Breast epithelium (tissue), 4 donors: Measurements from ENCODE around the gene EHMT1. TPM values are rescaled to one million over a fixed set of nuclear protein-coding genes. Genes with fewer than 3 reads are reported as not detected.

Source experiments
- DNase-seq, 2 donors: peaks; one replicate each; pipeline ENCODE4 v3.0.0-alpha.2; 2019; ENCODE audit warnings: low spot score in 2 of 2
- H3K27ac ChIP-seq, 2 donors: fragments of 200-600 bp; sonication (generic) in 1 of 2; one replicate each; pipeline ENCODE4 v1.5.1; 2016 to 2019; ENCODE audit warnings: mild to moderate bottlenecking in 1 of 2
- H3K27me3 ChIP-seq, 2 donors: fragments of 200-600 bp; sonication (generic) in 1 of 2; one replicate each; pipeline versions ENCODE4 v1.5.1 to v1.6.0; 2017 to 2019; ENCODE audit warnings: control low read depth in 1 of 2, mild to moderate bottlenecking in 1 of 2
- H3K36me3 ChIP-seq: fragments of 200-600 bp; one replicate; pipeline ENCODE4 v1.5.1; 2019
- H3K4me1 ChIP-seq, 2 donors: fragments of 200-600 bp; sonication (generic); one replicate each; pipeline ENCODE4 v1.5.1; 2016 to 2019; ENCODE audit warnings: control low read depth in 1 of 2
- H3K4me3 ChIP-seq, 3 donors: fragments of 200-600 bp; sonication (generic); 1 replicate in 2 of 3; 2 replicates in 1 of 3; pipeline ENCODE4 v1.5.1; 2016 to 2019; ENCODE audit warnings: mild to moderate bottlenecking in 3 of 3, moderate library complexity in 2 of 3
- H3K9me3 ChIP-seq, 2 donors: fragments of 200-600 bp; sonication (generic) in 1 of 2; one replicate each; pipeline ENCODE4 v1.5.1; 2016 to 2019; ENCODE audit warnings: control low read depth in 1 of 2
- CTCF ChIP-seq, 3 donors: fragments of 450-650 bp; IDR thresholded peaks; one replicate each; pipeline ENCODE4 v1.5.1; 2016 to 2017; ENCODE audit warnings: antibody characterized with exemption in 3 of 3, mild to moderate bottlenecking in 3 of 3, moderate library complexity in 3 of 3
- POLR2A ChIP-seq: fragments of 450-650 bp; IDR thresholded peaks from one replicate; pipeline ENCODE4 v1.6.1; 2016; ENCODE audit warnings: antibody characterized with exemption, mild to moderate bottlenecking, moderate library complexity
- POLR2AphosphoS5 ChIP-seq, 3 donors: sonication (generic); formaldehyde crosslinking; IDR thresholded peaks; one replicate each; pipeline ENCODE4 v1.6.1; 2017; ENCODE audit warnings: antibody characterized with exemption in 3 of 3
- intact Hi-C: fragments of 100-400 bp; cut with DNase I; formaldehyde crosslinking; loops from one replicate; pipeline ENCODE4 v1.15.1; 2023; ENCODE audit warnings: low total_unique reads
- total RNA-seq, 3 donors: library from RNA; depleted of rRNA; stranded (reverse); fragments of >200 nt; gene quantifications; one replicate each; pipeline ENCODE4 v1.1.0, GENCODE V29; 2016

EHMT1 gene
- total RNA-seq, 3 donors from 2014 or later: 63.7 to 113 (median 91.2) TPM

- H3K27ac ChIP-seq: no peak overlapping the region
- no peaks in the 10 kb centered on the region for H3K36me3 ChIP-seq
- H3K4me3 ChIP-seq: no peak overlapping the region
- H3K27me3 ChIP-seq: no peaks in the 10 kb centered on the region
- no peaks in the 10 kb centered on the region for H3K9me3 ChIP-seq
- intact Hi-C loops: no loop called here
- TF ChIP-seq POLR2A: no peak
- TF ChIP-seq CTCF (IDR thresholded peaks at IDR 0.05): no peak
- no peak for TF ChIP-seq POLR2AphosphoS5 (IDR thresholded peaks at IDR 0.05)
- no peaks in the 10 kb centered on the region for H3K4me1 ChIP-seq
- no peak for DNase-seq
Measured at GRCh38 chr9:137649553-137649952, 30.7 kb downstream of the EHMT1 start.

GRCh38 chr9:137650259-137650658, 31.5 kb downstream of the EHMT1 start:
- intact Hi-C loops: loop anchor here (5.0 kb wide), 1 partner anchor 1288 kb away; the partner anchor contains the start of gene DNLZ
- Histone ChIP-seq H3K4me3 (no peak overlapping the region), H3K36me3 (no peaks in the 10 kb centered on the region), H3K9me3 (no peaks in the 10 kb centered on the region), H3K4me1 (no peaks in the 10 kb centered on the region), H3K27me3 (no peaks in the 10 kb centered on the region), H3K27ac (no peak overlapping the region)
- TF ChIP-seq CTCF (IDR thresholded peaks at IDR 0.05): no peak
- TF ChIP-seq POLR2AphosphoS5 (IDR thresholded peaks at IDR 0.05): no peak
- no peak for DNase-seq

DNA sequence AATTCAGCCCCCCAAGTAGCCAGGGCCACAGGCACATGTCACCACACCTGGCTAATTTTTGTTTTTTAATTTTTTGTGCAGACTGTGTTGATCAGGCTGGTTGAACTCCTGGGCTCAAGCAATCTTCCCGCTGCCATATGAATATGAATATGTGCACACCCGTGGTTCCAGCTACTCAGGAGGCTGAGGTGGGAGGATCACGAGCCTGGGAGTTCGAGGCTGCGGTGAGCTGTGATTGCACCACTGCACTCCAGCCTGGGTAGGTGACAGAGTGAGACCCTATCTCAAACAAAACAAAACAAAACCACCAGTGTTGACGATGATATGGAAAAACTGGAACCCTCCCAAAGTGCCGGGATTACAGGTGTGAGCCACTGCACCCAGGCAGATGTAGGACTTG, 32.0 kb downstream of the EHMT1 start:
- intact Hi-C loops: loop anchor here (5.0 kb wide), 1 partner anchor 1288 kb away; the partner anchor contains the start of gene DNLZ
- no peaks in the 10 kb centered on the region for H3K36me3 ChIP-seq

DNA sequence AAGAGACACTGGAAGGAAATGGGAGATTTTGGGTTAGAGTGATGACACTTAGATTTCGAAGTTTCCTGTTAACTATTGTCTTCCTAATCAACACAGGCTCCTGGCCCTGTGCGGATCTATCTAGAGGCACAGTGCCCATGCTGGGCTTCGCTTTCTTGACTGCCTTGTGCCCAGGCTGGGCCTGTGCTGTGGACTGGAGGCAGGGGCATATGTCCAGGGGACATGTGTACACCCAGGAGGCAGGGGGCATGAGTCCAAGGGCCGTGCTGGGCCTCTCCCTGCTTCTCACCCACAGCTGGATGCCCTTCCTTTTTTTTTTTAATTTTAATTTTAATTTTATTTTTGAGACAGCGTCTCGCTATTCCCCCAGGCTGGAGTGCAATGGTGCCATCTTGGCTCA, 37.6 kb downstream of the EHMT1 start:
- Histone ChIP-seq H3K27ac (no peak overlapping the region), H3K36me3 (no peaks in the 10 kb centered on the region), H3K27me3 (no peaks in the 10 kb centered on the region), H3K4me3 (no peak overlapping the region), H3K9me3 (no peaks in the 10 kb centered on the region), H3K4me1 (no peaks in the 10 kb centered on the region)
- intact Hi-C loops: no loop called here
- TF ChIP-seq CTCF (IDR thresholded peaks at IDR 0.05): no peak
- TF ChIP-seq POLR2A: no peak
- TF ChIP-seq POLR2AphosphoS5 (IDR thresholded peaks at IDR 0.05): no peak
- DNase-seq: no peak

More for the DNA sequence above, 32.0 kb downstream of the EHMT1 start:
- no peak for TF ChIP-seq POLR2AphosphoS5 (IDR thresholded peaks at IDR 0.05)
- TF ChIP-seq CTCF (IDR thresholded peaks at IDR 0.05): no peak
- TF ChIP-seq POLR2A: no peak
- H3K27me3 ChIP-seq: no peaks in the 10 kb centered on the region
- no peaks in the 10 kb centered on the region for H3K4me1 ChIP-seq
- H3K4me3 ChIP-seq: no peak overlapping the region
- no peak for DNase-seq
- no peaks in the 10 kb centered on the region for H3K9me3 ChIP-seq
- H3K27ac ChIP-seq: no peak overlapping the region

GRCh38 chr9:137657606-137658005, 38.8 kb downstream of the EHMT1 start:
- Histone ChIP-seq H3K9me3 (no peaks in the 10 kb centered on the region), H3K27ac (no peak overlapping the region), H3K36me3 (no peaks in the 10 kb centered on the region), H3K4me3 (no peak overlapping the region), H3K27me3 (no peaks in the 10 kb centered on the region), H3K4me1 (no peaks in the 10 kb centered on the region)
- no peak for DNase-seq
- intact Hi-C loops: no loop called here
- TF ChIP-seq POLR2AphosphoS5 (IDR thresholded peaks at IDR 0.05) (no peak), POLR2A (no peak), CTCF (IDR thresholded peaks at IDR 0.05) (no peak)
